MM.1S (cell line): ENCODE results near the gene SCAMP1.
A peak's percentile ranks its signal among the peaks of the same experiment; 100 is the strongest.

ENCODE experiments used
- CTCF ChIP-seq: fragments of 300-600 bp; sonication (generic); IDR thresholded peaks from 2 replicates; pipeline ENCODE4 v1.5.1; 2016; ENCODE audit warnings: antibody characterized with exemption, low read length, mixed read lengths
- EZH2 ChIP-seq: fragments of 300-600 bp; sonication (generic); optimal IDR thresholded peaks from 2 replicates; pipeline ENCODE3; 2017; ENCODE audit warnings: low read depth, mild to moderate bottlenecking, antibody characterized with exemption, low read length, mixed read lengths

DNA sequence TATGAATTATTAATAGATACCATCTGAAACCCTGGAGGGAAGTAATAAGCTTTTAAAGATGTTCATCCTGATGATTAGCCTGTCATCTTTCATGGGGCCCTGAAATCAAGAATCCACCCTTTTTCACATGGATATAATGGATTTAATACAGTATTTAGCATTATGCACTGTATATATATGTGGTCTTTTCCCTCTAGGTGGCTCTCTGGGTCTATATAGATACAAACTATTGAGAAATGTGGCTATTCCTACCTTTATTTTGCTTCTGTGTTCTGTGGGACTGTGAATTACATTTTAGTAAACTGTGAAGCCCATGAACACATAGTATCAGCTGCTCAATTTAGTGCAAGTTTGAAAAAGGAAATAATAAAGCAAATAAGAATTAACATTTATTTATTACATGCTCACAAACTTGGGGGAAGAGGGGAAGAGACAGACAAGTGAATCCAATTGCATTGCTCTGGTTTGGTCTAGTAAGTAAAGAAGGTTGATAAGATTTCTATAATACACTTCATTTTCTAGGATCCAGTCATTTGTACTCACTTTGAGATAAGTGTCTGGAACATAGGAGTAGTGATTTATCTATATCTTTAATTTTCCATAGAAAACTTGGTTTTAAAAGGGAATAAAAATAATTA lies 112.2 kb downstream of the SCAMP1 start:
- TF ChIP-seq EZH2 (no peak), CTCF (peak; percentile 20; the same call in 1 of the 2 replicates)
